ENCODE results near the gene ADARB1. TPM values are rescaled to one million over a fixed set of nuclear protein-coding genes. Genes with fewer than 3 reads are reported as not detected.

The ADARB1 gene
- total and polyA plus RNA-seq, 12 donors, result 7.2 to 21.6 (median 16.1) TPM

- 74 to 81% (median 76%) methylated on average over 11 of the region's 11 CpGs for WGBS, 4 donors
- H3K9me3 ChIP-seq (replicated peaks in 1 of 3), result no peaks in the 10 kb centered on the region
- no peak overlapping the region for H3K4me3 ChIP-seq
- H3K27ac ChIP-seq, result no peak overlapping the region
- intact Hi-C loops (cut with DNase I), result no loop called here
- DNase-seq, result no peak
- H3K4me1 ChIP-seq (replicated peaks in 1 of 2), result no peaks in the 10 kb centered on the region
- TF ChIP-seq CTCF (IDR thresholded peaks at IDR 0.05) (no peak), POLR2A (IDR thresholded peaks at IDR 0.05) (no peak)
- no peaks in the 10 kb centered on the region for H3K36me3 ChIP-seq (replicated peaks in 1 of 2)
- no peaks in the 10 kb centered on the region for H3K27me3 ChIP-seq
Observed at GRCh38 chr21:45048026-45048698, 26.2 kb upstream of the ADARB1 start.

GRCh38 chr21:45048968-45049367 is 25.4 kb upstream of the ADARB1 start:
- H3K27ac ChIP-seq, result no peak overlapping the region
- H3K36me3 ChIP-seq (replicated peaks in 1 of 2), result no peaks in the 10 kb centered on the region
- H3K27me3 ChIP-seq, result no peaks in the 10 kb centered on the region
- WGBS, 4 donors, result 71 to 80% (median 78%) methylated on average over 7 of the region's 7 CpGs
- intact Hi-C loops (cut with DNase I), result no loop called here
- no peaks in the 10 kb centered on the region for H3K9me3 ChIP-seq (replicated peaks in 1 of 3)
- TF ChIP-seq CTCF (IDR thresholded peaks at IDR 0.05) (no peak), POLR2A (IDR thresholded peaks at IDR 0.05) (no peak)
- no peaks in the 10 kb centered on the region for H3K4me1 ChIP-seq (replicated peaks in 1 of 2)
- DNase-seq, result no peak
- H3K4me3 ChIP-seq, result no peak overlapping the region

GRCh38 chr21:45049714-45050344 is 24.6 kb upstream of the ADARB1 start:
- DNase-seq, result no peak
- Histone ChIP-seq H3K9me3 (replicated peaks in 1 of 3) (no peaks in the 10 kb centered on the region), H3K27me3 (no peaks in the 10 kb centered on the region), H3K36me3 (replicated peaks in 1 of 2) (no peaks in the 10 kb centered on the region), H3K27ac (no peak overlapping the region), H3K4me1 (replicated peaks in 1 of 2) (no peaks in the 10 kb centered on the region), H3K4me3 (no peak overlapping the region)
- TF ChIP-seq CTCF (IDR thresholded peaks at IDR 0.05), result no peak
- TF ChIP-seq POLR2A (IDR thresholded peaks at IDR 0.05), result no peak
- 77 to 95% (median 83%) methylated on average over 10 to 12 of the region's 12 CpGs for WGBS, 4 donors
- intact Hi-C loops (cut with DNase I), result no loop called here

GRCh38 chr21:45050345-45050796 is 24.0 kb upstream of the ADARB1 start:
- no peaks in the 10 kb centered on the region for H3K9me3 ChIP-seq (replicated peaks in 1 of 3)
- TF ChIP-seq POLR2A (IDR thresholded peaks at IDR 0.05) (no peak), CTCF (IDR thresholded peaks at IDR 0.05) (no peak)
- H3K27ac ChIP-seq, result no peak overlapping the region
- H3K4me3 ChIP-seq, result no peak overlapping the region
- intact Hi-C loops (cut with DNase I), result no loop called here
- H3K4me1 ChIP-seq (replicated peaks in 1 of 2), result no peaks in the 10 kb centered on the region
- no peaks in the 10 kb centered on the region for H3K36me3 ChIP-seq (replicated peaks in 1 of 2)
- H3K27me3 ChIP-seq, result no peaks in the 10 kb centered on the region
- 82 to 90% (median 84%) methylated on average over 11 to 14 of the region's 14 CpGs for whole genome bisulfite sequencing, 4 donors
- DNase-seq, result no peak
